Measurements from ENCODE around the gene XK.
"Not testable (repeated sequence)": the region's sequence is repeated elsewhere in the genome, so short reads cannot be mapped to it uniquely, and the experiment has no call there.

Gene XK

DNA sequence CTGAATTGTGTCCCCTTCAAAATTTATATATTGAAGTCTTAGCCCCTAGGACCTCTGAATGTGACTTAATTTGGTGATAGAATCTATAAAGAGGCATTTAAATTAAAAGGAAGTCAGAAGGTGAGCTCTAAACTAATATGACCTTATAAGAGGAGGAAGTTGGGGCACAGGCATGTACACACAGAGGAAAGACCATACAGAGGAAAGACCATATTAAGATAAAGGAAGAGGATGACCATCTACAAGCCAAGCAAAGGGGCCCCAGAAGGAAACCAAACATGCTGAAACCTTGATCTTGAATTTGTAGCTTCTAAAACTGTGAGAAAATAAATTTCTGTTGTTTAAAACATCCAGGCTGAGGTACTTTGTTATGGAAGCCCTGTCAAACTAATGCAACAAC lies 67.3 kb downstream of the XK start:
- Histone ChIP-seq H3K27ac (ENCODE audit: low read depth, low read length) (no peak overlapping the region), H3K9me3 (ENCODE audit: control insufficient read depth, insufficient read depth, low read length) (no peaks in the 10 kb centered on the region), H3K4me1 (ENCODE audit: control insufficient read depth, insufficient read depth, low read length) (no peaks in the 10 kb centered on the region), H3K9ac (ENCODE audit: low read depth, low read length) (no peak overlapping the region), H3K4me3 (ENCODE audit: low read depth, low read length) (no peak overlapping the region), H3K36me3 (ENCODE audit: control insufficient read depth, insufficient read depth, low read length) (no peaks in the 10 kb centered on the region), H3K27me3 (ENCODE audit: control insufficient read depth, insufficient read depth, low read length) (no peaks in the 10 kb centered on the region)

DNA sequence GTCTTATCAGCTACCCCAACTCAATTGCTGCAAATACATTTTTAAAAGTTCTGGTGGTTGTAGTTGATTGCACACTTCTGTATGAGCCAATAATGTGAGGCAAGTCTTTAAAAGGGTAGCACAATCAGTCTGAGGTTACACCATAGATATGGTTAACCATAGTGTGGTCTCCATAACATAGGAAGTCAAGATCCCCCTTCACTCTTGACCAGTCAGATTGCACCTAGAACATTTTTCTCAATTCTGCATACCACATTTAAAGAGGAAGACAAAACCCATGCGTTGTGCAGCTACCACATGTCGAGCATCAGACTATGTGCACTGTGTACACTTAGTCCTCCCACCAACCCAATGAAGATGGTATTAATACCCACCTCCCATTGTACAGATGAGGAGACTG lies 67.8 kb downstream of the XK start:
- Histone ChIP-seq H3K4me1 (ENCODE audit: control insufficient read depth, insufficient read depth, low read length) (no peaks in the 10 kb centered on the region), H3K27me3 (ENCODE audit: control insufficient read depth, insufficient read depth, low read length) (no peaks in the 10 kb centered on the region), H3K27ac (ENCODE audit: low read depth, low read length) (no peak overlapping the region), H3K9me3 (ENCODE audit: control insufficient read depth, insufficient read depth, low read length) (no peaks in the 10 kb centered on the region), H3K36me3 (ENCODE audit: control insufficient read depth, insufficient read depth, low read length) (no peaks in the 10 kb centered on the region), H3K9ac (ENCODE audit: low read depth, low read length) (no peak overlapping the region), H3K4me3 (ENCODE audit: low read depth, low read length) (no peak overlapping the region)

- Histone ChIP-seq H3K9me3 (ENCODE audit: control insufficient read depth, insufficient read depth, low read length) (no peaks in the 10 kb centered on the region), H3K9ac (ENCODE audit: low read depth, low read length) (no peak overlapping the region), H3K27me3 (ENCODE audit: control insufficient read depth, insufficient read depth, low read length) (no peaks in the 10 kb centered on the region), H3K27ac (ENCODE audit: low read depth, low read length) (no peak overlapping the region), H3K4me3 (ENCODE audit: low read depth, low read length) (no peak overlapping the region), H3K4me1 (ENCODE audit: control insufficient read depth, insufficient read depth, low read length) (no peaks in the 10 kb centered on the region), H3K36me3 (ENCODE audit: control insufficient read depth, insufficient read depth, low read length) (no peaks in the 10 kb centered on the region)
Observed at GRCh38 chrX:37754516-37754915, 68.9 kb downstream of the XK start.

GRCh38 chrX:37755025-37755424 lies 69.4 kb downstream of the XK start:
- no peaks in the 10 kb centered on the region for H3K27me3 ChIP-seq (ENCODE audit: control insufficient read depth, insufficient read depth, low read length)
- no peaks in the 10 kb centered on the region for H3K36me3 ChIP-seq (ENCODE audit: control insufficient read depth, insufficient read depth, low read length)
- no peaks in the 10 kb centered on the region for H3K4me1 ChIP-seq (ENCODE audit: control insufficient read depth, insufficient read depth, low read length)
- H3K9ac ChIP-seq (ENCODE audit: low read depth, low read length) = no peak overlapping the region
- H3K4me3 ChIP-seq (ENCODE audit: low read depth, low read length) = no peak overlapping the region
- H3K9me3 ChIP-seq (ENCODE audit: control insufficient read depth, insufficient read depth, low read length) = no peaks in the 10 kb centered on the region
- no peak overlapping the region for H3K27ac ChIP-seq (ENCODE audit: low read depth, low read length)

DNA sequence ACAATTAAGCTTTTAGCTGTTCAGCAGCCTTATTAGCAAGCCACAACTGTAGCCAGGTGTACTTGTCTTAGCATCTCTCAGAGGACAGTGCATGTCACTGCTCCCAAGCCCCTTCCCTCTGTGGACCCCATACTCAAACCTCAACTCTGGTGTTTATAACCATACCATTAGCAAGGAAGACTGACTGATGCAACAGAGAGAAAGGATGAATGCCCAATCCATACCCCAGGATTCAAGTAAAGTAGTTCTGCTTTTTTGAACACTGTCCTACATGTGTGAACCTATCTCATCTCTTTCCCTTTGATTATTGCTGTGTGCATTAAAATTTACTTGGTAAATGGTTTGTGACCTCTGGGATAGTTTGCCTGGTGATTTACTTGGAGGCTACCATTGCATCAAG lies 71.5 kb downstream of the XK start:
- H3K9ac ChIP-seq (ENCODE audit: low read depth, low read length) = no peak overlapping the region
- H3K27me3 ChIP-seq (ENCODE audit: control insufficient read depth, insufficient read depth, low read length) = no peaks in the 10 kb centered on the region
- no peak overlapping the region for H3K27ac ChIP-seq (ENCODE audit: low read depth, low read length)
- H3K4me3 ChIP-seq (ENCODE audit: low read depth, low read length) = no peak overlapping the region
- no peaks in the 10 kb centered on the region for H3K9me3 ChIP-seq (ENCODE audit: control insufficient read depth, insufficient read depth, low read length)
- H3K4me1 ChIP-seq (ENCODE audit: control insufficient read depth, insufficient read depth, low read length) = no peaks in the 10 kb centered on the region
- no peaks in the 10 kb centered on the region for H3K36me3 ChIP-seq (ENCODE audit: control insufficient read depth, insufficient read depth, low read length)

GRCh38 chrX:37759351-37759750 lies 73.8 kb downstream of the XK start:
- Histone ChIP-seq H3K9me3 (ENCODE audit: control insufficient read depth, insufficient read depth, low read length) (no peaks in the 10 kb centered on the region), H3K9ac (ENCODE audit: low read depth, low read length) (no peak overlapping the region), H3K4me3 (ENCODE audit: low read depth, low read length) (no peak overlapping the region), H3K36me3 (ENCODE audit: control insufficient read depth, insufficient read depth, low read length) (no peaks in the 10 kb centered on the region), H3K27me3 (ENCODE audit: control insufficient read depth, insufficient read depth, low read length) (peaks cover 3% of the 10 kb centered on the region; the same call in 1 of the 2 replicates), H3K27ac (ENCODE audit: low read depth, low read length) (no peak overlapping the region), H3K4me1 (ENCODE audit: control insufficient read depth, insufficient read depth, low read length) (no peaks in the 10 kb centered on the region)

DNA sequence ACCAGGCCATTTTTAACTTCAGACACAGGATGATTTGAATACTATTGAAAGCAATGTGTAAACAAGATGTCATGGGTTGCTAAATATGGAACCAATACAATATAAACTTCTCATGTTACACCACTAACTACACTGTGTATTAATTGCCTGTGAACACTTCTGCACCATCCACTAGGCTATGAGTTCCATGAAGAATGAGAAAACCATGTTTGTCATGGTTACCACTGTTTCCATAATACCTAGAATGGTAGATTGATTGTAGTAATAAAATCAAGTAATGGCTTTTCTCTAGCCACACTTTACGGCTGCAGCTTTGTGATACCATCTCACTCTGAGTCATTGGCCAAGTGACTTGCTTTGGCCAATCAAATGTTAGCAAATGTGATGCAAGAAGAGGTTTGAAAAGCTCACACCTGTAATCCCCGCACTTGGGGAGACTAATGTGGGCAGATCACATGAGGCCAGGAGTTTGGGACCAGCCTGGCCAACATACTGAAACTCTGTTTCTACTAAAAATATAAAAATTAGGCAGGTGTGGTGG lies 74.4 kb downstream of the XK start:
- H3K9ac ChIP-seq (ENCODE audit: low read depth, low read length) = no peak overlapping the region
- H3K27me3 ChIP-seq (ENCODE audit: control insufficient read depth, insufficient read depth, low read length) = peaks cover 4% of the 10 kb centered on the region; the same call in 1 of the 2 replicates
- no peaks in the 10 kb centered on the region for H3K36me3 ChIP-seq (ENCODE audit: control insufficient read depth, insufficient read depth, low read length)
- no peaks in the 10 kb centered on the region for H3K4me1 ChIP-seq (ENCODE audit: control insufficient read depth, insufficient read depth, low read length)
- H3K4me3 ChIP-seq (ENCODE audit: low read depth, low read length) = no peak overlapping the region
- H3K27ac ChIP-seq (ENCODE audit: low read depth, low read length) = no peak overlapping the region
- H3K9me3 ChIP-seq (ENCODE audit: control insufficient read depth, insufficient read depth, low read length) = no peaks in the 10 kb centered on the region

GRCh38 chrX:37763400-37763799 lies 77.8 kb downstream of the XK start:
- H3K9ac ChIP-seq (ENCODE audit: low read depth, low read length) = no peak overlapping the region
- no peak overlapping the region for H3K27ac ChIP-seq (ENCODE audit: low read depth, low read length)
- H3K9me3 ChIP-seq (ENCODE audit: control insufficient read depth, insufficient read depth, low read length) = no peaks in the 10 kb centered on the region
- H3K27me3 ChIP-seq (ENCODE audit: control insufficient read depth, insufficient read depth, low read length) = peaks cover 4% of the 10 kb centered on the region; the same call in 1 of the 2 replicates
- H3K4me1 ChIP-seq (ENCODE audit: control insufficient read depth, insufficient read depth, low read length) = no peaks in the 10 kb centered on the region
- H3K4me3 ChIP-seq (ENCODE audit: low read depth, low read length) = no peak overlapping the region
- H3K36me3 ChIP-seq (ENCODE audit: control insufficient read depth, insufficient read depth, low read length) = no peaks in the 10 kb centered on the region

DNA sequence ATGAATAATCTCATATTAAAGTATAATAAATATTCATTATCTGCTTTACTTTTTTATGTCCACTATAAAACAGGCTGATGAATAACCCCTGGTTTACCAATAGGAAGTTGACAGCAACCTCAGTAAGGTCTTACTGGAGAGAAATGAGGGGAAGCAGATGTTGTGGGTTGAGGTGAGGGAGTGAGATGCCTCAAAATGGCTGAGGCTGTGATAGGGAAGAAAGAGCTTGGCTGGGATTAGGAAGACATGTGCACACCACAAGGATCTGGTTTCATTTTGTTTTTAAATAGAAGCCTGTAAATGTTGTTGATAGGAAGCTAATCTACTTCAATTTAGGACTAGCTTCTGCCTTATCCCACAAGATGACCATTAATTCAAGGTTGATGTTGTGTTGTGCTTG lies 79.9 kb downstream of the XK start:
- Histone ChIP-seq H3K27ac (ENCODE audit: low read depth, low read length) (no peak overlapping the region), H3K36me3 (ENCODE audit: control insufficient read depth, insufficient read depth, low read length) (no peaks in the 10 kb centered on the region), H3K27me3 (ENCODE audit: control insufficient read depth, insufficient read depth, low read length) (peaks cover 4% of the 10 kb centered on the region; the same call in 1 of the 2 replicates), H3K4me3 (ENCODE audit: low read depth, low read length) (no peak overlapping the region), H3K9me3 (ENCODE audit: control insufficient read depth, insufficient read depth, low read length) (no peaks in the 10 kb centered on the region), H3K9ac (ENCODE audit: low read depth, low read length) (no peak overlapping the region), H3K4me1 (ENCODE audit: control insufficient read depth, insufficient read depth, low read length) (no peaks in the 10 kb centered on the region)

- Histone ChIP-seq H3K36me3 (ENCODE audit: control insufficient read depth, insufficient read depth, low read length) (no peaks in the 10 kb centered on the region), H3K27me3 (ENCODE audit: control insufficient read depth, insufficient read depth, low read length) (peaks cover 4% of the 10 kb centered on the region; the same call in 1 of the 2 replicates), H3K9me3 (ENCODE audit: control insufficient read depth, insufficient read depth, low read length) (no peaks in the 10 kb centered on the region), H3K9ac (ENCODE audit: low read depth, low read length) (no peak overlapping the region), H3K27ac (ENCODE audit: low read depth, low read length) (no peak overlapping the region), H3K4me3 (ENCODE audit: low read depth, low read length) (no peak overlapping the region), H3K4me1 (ENCODE audit: control insufficient read depth, insufficient read depth, low read length) (no peaks in the 10 kb centered on the region)
Observed at GRCh38 chrX:37767430-37767829, 81.8 kb downstream of the XK start.

DNA sequence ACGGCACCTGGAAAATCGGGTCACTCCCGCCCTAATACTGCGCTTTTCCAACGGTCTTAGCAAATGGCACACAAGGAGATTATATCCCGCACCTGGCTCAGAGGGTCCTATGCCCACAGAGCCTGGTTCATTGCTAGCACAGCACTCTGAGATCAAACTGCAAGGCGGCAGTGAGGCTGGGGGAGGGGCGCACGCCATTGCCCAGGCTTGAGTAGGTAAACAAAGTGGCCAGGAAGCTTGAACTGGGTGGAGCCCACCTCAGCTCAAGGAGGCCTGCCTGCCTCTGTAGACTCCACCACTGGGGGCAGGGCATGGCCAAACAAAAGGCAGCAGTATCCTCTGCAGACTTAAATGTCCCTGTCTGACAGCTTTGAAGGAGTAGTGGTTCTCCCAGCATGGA lies 83.3 kb downstream of the XK start:
- not testable (repeated sequence) for H3K4me1 ChIP-seq (ENCODE audit: control insufficient read depth, insufficient read depth, low read length); H3K27me3 ChIP-seq (ENCODE audit: control insufficient read depth, insufficient read depth, low read length); H3K4me3 ChIP-seq (ENCODE audit: low read depth, low read length); H3K36me3 ChIP-seq (ENCODE audit: control insufficient read depth, insufficient read depth, low read length); H3K9ac ChIP-seq (ENCODE audit: low read depth, low read length); H3K9me3 ChIP-seq (ENCODE audit: control insufficient read depth, insufficient read depth, low read length); H3K27ac ChIP-seq (ENCODE audit: low read depth, low read length)

Measured in HUES48 (cell line).